HPDE6-E6E7 (cell line): ENCODE results near the gene CNTN4.
"Not testable (repeated sequence)": the region's sequence is repeated elsewhere in the genome, so short reads cannot be mapped to it uniquely, and the experiment has no call there.

Source experiments
- DNase-seq: peaks from one replicate; pipeline ENCODE4 v3.0.0; 2011; ENCODE audit warnings: missing footprints; ENCODE audit errors: extremely low spot score

The CNTN4 gene

DNA sequence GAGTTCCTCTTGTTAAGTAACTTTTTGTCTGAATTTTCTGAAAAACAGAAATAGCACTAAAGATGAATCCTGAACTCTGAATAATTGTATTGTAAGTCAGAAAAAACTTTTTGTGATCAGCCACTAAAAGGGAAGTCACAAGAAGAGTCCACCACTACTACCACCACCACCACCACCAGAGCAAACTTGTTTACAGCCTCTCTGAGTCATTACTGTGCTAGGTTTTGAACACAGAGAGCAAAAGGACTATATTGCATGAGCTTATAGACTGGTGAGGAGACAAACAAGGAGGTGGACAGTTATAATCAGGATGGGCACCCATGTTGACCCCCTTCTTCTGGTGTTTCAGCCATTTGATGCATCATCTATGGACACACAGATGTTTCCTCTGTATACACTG, 869.8 kb downstream of the CNTN4 start:
- DNase-seq, result no peak

DNA sequence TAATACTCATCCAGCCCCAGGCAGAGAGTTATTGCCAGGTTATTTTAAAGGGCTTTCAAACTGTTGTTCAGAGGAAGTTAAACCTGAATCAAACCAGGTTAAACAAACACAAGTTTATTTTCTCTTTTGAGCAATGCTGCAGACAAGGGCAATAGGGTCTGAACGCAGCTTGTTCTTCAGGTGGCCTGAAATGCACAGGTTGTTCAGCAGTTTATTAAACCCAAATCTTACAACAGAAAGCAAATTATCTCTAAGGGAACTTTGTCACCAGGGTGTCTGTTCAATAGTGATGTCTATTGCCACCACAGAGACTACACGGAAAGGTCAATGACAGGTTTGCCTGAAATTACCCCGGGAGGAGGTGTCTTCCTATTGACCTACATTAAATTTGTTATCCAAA, 877.5 kb downstream of the CNTN4 start:
- no peak for DNase-seq

DNA sequence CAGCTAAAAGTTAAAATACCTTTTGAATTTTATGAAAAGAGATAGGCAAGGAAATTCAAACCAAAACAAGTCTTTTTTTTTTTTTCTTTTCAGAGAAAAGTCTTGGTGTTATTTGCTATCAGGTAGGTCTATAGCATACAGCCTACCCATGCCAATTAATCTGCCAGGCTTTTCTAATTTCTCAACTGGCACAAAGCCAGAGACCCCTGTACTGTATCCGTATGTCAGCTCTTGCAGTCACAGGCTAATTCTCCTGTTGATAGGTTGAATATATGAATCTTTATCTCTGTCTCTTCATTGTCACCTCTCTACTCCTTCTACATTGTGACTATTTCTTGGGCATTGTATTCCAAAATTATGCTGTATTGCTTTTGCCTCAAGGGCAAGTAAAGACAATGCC, 878.1 kb downstream of the CNTN4 start:
- no peak for DNase-seq

DNA sequence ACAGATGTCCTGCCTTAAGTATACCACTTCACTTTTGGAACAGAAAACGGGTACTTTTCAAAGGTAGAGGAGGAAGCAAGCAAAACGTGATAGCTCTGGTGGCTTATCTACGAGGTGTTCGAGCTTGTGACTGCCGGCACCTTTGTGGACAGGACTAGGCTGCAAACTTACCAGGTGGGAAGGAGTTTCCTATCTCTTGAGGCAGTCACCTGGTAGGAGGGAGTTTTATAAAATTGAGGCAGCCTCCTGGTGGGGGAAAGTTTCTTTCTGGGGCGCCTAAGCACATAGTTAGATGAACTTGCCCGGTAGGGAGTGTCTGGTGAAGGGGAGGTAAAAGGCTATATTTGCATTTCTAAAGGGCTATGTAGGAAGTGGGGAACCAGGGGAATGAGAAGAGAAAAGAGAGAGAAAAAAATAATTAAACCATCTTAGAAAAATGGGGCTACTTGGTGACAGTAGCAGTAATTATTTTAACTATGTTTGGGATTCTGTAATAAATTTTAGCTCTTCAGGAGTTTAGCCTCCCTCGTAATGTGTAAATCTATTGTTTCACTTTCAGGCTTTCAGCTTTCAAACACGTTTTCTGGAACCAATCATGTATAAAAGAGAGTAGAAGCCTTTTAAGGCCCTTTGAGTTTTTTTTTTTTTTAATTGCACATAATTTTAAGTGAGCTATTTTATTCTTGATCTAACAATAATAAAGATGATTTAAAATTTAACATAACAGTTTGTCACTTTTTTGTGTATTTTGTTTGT, 880.5 kb downstream of the CNTN4 start:
- no peak for DNase-seq

DNA sequence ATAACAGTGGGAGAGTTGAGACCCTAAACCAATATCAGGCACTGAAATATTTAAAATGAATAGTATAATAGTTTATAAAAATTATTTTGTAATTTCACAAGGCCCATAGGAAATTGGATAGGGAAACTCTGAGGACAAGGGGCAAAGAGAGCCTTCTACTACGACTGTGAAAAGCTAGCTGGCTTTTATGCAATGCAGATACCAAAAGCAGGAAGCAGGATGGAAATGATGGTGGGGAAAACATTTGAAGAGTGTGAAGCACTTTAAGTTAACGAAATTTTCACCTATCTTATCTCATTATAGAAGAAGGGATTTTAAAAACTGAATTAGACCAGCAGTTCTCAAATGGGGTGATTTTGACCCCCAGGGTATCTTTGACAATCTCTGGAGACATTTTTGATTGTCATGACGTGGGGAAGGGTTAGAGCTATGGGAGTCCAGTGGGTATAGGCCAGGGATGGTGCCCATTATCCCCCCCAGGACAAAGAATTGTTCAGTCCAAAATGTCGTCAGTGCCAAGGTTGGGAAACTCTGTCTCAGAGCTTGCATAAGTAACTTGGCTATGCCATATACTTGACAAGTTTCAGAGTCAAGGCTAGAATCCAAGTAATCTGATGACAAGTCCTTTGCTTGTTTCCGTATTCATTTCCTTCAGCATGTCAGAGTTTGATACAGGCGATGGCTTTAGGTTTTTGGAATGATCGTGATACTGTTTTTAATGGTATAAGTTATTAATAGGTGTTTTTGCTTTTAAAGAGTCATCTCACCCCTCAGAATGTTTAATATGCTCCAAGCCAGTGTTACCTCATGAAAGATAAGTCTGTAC, 885.6 kb downstream of the CNTN4 start:
- DNase-seq, result no peak

DNA sequence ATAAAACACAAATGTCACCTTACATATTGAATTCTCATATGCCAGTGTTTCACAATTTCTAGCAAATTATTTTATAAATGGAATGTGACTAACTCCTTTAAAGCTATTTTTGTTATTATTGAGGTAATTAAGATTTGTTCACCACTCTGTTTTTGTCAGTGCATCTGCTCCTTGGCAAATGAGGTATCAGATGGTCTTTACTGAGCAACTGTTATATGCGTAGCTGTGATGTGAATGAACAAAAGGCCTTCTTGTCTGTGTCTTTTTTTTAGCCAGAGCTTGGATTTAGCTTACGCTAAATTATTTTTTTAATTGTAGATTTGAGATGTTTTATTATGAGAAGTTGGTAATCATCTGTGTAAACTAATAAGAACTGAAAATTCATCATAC, 886.2 kb downstream of the CNTN4 start:
- DNase-seq, result no peak

DNA sequence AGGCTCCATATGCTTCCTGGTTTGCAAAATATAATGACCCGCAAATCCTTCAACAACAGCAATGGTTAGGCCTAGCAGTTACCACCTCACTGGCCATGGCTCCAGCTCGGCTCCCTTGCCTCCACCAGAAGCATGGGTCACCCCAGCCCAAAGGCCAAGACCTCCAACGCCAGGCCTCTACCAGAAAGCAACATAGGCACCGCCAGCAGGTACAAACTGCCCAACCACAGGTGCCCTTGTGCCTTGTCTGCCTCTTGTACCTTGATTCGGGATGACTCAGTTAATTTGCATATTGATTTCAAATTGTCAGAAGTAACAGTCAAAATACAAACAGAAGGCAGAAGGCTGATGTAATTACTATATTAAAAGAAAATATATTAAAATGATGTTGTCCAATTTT, 886.8 kb downstream of the CNTN4 start:
- no peak for DNase-seq

DNA sequence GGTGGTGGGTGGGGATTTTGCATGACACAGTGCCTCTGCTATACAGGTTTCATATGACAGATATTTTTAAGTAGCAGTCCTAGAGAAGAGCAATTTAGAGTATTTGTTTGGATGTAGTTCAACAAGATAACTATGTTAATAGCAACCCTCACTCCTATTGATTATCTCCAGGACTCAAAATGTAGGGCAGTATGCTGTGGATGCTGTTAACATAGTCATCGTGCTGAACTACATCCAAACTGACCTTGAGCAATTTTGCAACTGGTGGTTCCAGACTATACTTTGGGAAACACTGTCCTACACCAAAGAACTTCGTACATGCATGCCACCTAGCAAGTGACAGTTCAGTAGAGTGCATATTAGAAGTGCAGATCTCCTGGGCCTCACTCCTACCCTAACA, 893.9 kb downstream of the CNTN4 start:
- no peak for DNase-seq

DNA sequence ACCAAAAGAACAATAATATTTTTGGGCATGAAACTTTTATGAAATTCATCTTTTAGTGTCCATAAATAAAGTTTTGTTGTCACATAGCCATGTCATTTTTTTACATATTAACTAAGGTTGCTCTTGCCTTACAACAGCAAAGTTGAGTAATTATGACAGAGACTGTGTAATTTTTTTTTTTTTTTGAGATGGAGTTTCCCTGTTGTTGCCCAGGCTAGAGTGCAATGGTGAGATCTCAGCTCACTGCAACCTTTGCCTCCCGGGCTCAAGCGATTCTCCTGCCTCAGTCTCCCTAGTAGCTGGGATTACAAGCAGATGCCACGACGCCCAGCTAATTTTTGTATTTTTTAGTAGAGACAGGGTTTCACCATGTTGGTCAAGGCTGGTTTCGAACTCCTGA, 894.5 kb downstream of the CNTN4 start:
- DNase-seq, result not testable (repeated sequence)

DNA sequence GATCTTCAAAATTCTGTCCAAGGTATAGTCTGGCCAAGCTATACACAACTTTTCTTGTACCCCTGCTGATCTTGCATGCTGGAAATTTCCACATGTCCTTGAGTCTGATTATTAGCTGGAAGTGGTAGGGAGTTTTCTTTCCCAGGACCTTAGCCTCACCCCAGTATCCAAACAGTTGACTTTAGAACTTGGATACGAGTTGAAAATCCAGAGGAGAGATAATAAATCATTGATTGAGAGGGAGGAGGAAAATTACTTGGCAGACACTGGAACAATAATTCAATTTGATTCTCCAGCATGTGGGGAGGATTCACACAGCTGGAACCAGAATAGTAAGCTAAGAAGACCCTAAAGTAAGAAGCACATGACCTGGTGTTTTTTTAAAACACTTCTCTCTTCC, 895.1 kb downstream of the CNTN4 start:
- DNase-seq, result no peak

DNA sequence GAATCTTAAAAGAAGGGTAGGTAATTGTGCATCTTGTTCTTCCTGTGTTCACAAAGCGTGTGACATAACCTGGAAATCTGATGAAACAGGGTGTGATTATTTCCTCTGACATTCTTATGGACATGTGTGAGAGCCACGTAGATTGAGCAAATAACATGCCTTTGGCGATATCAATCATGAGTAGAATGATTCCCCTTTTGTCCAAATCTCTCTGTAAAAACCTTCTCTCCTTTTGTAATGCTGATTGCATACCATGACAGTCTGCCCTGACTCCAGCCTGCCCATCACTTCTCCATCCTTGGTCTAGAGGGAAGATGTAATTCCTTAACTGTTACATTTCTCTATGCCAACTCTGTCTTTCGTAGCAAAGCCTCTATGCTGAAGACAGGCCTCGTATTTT, 896.5 kb downstream of the CNTN4 start:
- DNase-seq, result no peak

DNA sequence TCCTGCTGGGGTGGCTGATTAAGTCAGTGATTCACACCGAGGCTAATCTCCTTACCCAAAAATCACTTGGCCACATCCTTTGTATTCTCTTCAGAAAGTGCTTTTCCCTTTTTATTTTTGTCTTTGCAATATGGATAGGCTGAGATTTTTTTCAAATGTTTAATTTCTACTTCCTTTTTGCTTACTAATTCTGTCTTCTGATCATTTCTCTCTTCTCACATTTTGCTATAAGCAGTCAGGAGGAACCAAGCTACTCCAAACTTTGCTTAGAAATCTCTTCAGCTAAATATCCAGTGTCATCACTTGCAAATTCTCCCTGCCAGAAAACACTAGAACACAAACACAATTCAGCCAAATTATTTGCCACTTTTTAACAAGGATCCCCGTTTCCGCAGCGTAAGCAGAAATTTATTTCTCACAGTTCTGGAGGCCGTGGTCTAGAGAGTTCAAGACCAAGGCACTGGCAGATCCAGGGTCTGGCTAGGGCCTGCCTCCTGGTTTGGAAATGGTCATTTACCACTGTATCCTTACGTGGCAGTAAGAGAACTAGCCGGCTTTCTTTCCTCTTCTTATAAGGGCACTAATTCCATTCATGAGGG, 906.6 kb downstream of the CNTN4 start:
- no peak for DNase-seq

DNA sequence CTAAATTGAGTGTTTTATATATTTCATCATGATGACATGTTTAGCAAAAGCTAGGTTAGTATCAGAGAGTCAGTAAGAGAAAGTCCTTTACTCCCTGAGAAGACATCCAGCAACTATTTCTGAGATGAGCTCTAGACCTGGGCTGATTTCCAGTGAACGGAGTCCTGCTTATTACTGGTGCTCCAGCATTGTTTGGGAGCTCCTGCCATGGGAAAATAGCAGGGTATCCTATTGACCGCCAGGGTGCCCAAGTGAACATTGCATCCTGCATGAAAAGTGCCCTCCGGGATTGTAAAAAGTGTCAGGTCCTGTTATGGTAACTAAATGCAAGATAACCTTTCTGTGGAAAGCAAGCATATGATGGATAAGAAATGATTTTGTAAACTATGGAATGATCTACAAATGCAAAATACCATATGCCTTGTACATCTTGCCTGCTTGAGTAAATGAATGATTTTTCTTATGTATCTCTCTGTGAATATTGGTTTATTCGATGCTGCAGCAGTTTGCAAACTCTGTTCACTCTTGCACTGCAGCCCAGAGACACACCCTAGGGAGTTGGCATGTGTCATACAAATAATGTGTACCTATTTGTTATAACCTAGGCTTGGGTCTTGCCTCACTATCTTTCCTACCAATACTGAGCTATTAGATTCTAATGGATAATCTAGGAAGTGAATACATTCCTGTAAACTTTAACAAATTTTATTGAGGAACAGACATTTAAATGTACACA, 914.8 kb downstream of the CNTN4 start:
- DNase-seq, result no peak

DNA sequence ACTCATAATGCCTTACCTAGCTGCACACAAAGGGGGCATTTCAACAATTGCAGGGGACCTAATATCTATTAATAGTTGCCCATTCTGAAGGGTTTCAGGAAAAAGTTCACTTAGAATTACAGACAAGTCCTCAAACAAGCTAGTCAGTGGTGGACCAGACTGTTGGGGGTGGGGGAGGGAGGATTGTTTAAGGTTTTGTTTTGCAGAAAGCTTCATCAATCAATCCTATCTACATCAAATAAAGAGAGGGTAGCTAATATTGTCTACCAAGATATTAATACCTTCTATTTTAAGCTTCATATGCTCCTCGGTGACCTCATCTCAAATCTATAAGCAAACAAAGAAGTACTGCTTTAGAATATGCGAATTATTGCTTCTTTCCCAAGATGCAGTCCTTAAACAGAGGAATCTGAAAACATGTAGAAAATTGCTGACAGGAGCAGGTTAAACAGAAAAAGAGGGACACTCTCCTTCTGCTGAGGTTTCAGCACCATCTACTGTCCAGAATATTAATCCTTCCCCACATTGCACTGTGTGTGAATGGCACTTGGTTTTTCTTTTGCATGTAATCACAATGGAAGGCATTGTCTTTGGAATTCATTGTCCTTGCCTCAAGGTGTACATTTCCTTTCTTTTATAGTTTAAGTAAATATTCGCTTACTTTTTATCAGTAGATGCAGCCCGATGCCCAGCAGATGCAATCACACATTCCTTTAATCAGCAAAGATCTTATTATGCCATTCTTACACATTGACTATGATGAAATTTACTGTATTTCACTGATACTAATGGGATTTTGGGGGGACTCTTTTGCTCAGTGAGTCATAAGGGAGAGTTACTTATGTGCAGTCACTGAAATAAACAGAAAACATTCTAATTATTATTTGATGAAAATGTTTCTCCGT, 916.8 kb downstream of the CNTN4 start:
- DNase-seq, result no peak

DNA sequence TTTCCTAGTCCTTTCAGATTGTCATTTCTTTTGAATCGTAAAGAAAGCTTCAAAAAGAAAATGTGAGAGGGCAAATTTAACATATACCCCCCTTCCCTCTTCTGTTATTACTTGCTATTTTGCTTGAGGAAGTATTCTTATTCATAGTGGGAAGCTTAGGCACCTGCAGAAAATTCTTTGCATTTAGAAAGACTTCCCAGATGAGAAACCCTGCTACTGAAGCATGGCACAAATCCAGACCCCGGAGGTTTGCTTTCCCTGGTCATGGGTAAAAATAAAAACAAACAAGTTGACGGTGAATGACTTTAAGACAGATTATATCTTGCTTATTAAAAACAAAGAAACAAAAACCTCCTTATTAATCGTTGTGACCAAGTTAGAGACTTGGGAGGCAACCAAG, 917.6 kb downstream of the CNTN4 start:
- no peak for DNase-seq

DNA sequence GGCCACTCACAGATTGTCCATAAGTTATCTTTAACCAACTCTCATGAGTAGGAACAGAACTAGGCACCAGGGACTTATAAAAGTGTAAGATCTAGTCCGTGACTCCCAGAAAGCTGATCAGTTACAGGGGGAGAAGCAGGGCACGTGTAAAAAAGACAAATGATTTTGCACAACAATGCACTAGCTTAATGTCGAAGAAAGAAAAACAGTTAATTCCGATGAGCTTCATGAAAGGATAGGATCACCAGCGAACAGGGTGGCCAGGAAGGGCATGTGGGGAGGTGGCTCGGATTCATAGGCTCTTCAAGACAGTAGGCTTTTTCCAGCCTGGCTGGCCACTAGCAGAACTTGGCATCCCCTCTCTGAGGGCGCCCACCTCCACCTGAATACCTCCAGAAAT, 921.5 kb downstream of the CNTN4 start:
- no peak for DNase-seq

DNA sequence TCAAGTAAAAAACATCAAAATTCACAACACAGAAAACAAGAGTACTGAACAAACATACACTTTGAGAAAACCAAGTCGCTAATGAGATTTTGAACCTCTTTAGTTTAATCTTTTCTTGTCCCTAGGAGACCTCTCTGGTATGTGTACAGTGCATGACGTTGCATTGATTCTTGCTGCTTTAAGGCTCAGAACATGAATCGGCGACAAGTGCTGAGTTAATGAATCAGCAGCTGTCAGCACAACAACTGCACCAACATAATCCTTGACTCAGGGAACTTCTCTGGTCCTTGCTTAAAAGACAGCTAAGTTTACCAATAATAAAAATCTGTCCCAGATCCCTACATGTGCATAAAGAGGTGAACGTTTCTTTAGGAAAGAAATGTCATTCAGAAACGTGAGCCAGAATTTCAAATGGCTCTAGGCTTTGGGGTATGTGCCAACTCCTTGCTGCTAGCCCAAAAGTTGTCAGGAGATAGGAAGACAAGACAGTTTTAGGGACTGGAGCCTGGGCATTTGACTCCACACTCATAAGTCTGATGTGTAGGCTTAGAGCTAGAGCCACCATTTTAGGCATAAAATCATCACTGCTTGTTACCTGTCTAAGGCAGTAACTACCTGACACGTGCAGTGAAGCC, 924.6 kb downstream of the CNTN4 start:
- DNase-seq, result no peak

DNA sequence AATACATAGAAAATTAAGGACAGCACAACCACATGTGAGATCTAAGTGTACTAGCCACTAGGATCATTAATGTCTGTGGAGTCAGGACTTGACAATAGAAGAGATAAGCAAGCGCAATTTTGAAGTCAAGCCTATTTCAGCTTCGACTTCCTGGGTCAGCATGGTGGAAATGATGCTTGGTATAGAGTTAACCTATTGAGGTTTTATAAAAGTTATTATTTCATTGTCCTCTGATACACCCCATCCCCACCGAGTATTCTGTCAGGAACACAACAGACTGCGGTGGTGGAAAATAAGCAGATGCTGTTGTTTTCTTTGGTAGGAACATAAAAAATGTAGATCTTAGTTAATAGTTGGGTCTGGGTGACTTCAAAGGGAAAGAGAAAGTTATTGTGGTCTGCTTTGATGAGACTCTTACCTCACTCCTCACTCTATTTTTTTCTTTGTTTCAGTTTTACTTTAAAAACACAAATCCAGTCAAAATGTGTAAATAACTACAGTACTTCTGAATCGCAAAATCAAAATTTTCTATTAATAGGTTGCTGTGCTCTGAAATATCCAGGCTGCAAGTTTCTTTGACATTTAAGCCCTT, 929.4 kb downstream of the CNTN4 start:
- DNase-seq, result no peak

DNA sequence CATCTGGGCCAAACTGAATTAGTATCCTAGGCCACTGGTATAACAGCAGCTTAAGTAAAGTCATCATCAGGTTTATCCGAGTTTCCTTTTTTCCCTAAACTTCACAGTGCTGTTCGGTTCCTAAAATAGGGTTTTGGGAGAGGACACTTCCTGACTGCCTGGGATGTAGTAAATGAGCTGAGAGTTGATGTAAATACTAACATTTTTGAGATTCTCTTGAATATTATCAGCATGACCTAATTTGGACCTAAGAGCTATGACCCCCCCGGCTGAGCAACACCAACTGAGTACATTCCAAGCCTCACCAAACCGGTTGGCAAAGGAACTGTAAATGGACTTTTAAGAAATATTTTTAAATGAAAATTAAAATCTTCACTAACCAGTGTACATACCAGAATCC, 932.7 kb downstream of the CNTN4 start:
- DNase-seq, result no peak

DNA sequence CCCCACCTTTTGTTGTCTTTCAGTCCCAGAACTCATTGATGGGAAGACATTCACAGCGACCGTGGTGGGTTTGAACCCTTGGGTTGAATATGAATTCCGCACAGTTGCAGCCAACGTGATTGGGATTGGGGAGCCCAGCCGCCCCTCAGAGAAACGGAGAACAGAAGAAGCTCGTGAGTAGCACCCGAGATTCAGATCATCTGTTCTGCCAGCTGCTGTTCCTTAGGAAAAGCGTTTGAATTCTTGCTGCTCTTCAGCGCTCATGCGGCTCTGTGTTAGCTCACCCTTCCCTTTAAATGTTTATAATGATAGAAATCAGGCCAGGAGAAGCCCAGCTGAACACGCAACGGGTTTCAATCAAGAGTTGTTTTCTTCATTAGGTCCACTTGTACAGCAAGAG, 938.5 kb downstream of the CNTN4 start:
- no peak for DNase-seq
